Smooth muscle cell (in vitro differentiated cells): ENCODE data around the gene SORCS2. TPM values are rescaled to one million over a fixed set of nuclear protein-coding genes. Genes with fewer than 3 reads are reported as not detected.
A peak's percentile ranks its signal among the peaks of the same experiment; 100 is the strongest.

Source experiments
- DNase-seq: peaks from one replicate; lab custom pipeline; 2025; ENCODE audit not compliant: unreplicated experiment; lab: John Stamatoyannopoulos, UW
- H2AFZ ChIP-seq: fragments of 200-600 bp; sonication (generic); 2 replicates; pipeline ENCODE4 v1.6.0; 2016; ENCODE audit warnings: antibody characterized with exemption, low read depth, mild to moderate bottlenecking
- H3F3A ChIP-seq: fragments of 200-600 bp; sonication (generic); 2 replicates; pipeline ENCODE4 v1.6.0; 2017; ENCODE audit warnings: antibody characterized with exemption, low read depth
- H3K27ac ChIP-seq: fragments of 200-600 bp; sonication (generic); 2 replicates; pipeline ENCODE4 v1.5.1; 2016; ENCODE audit warnings: low read depth, mild to moderate bottlenecking
- H3K27me3 ChIP-seq: fragments of 200-600 bp; sonication (generic); 2 replicates; pipeline ENCODE4 v1.6.1; 2016; ENCODE audit warnings: low read depth, mild to moderate bottlenecking
- H3K36me3 ChIP-seq: fragments of 200-600 bp; sonication (generic); 2 replicates; pipeline ENCODE4 v1.5.1; 2016; ENCODE audit warnings: low read depth
- H3K4me1 ChIP-seq: fragments of 200-600 bp; sonication (generic); 2 replicates; pipeline ENCODE4 v1.5.1; 2016; ENCODE audit warnings: low read depth
- H3K4me2 ChIP-seq: fragments of 200-600 bp; sonication (generic); 2 replicates; pipeline ENCODE4 v1.6.0; 2016; ENCODE audit warnings: mild to moderate bottlenecking
- H3K4me3 ChIP-seq: fragments of 200-600 bp; sonication (generic); 2 replicates; pipeline ENCODE4 v1.5.1; 2016; ENCODE audit warnings: mild to moderate bottlenecking
- H3K79me2 ChIP-seq: fragments of 200-600 bp; sonication (generic); 2 replicates; pipeline ENCODE4 v1.6.0; 2016; ENCODE audit warnings: low read depth, mild to moderate bottlenecking
- H3K9ac ChIP-seq: fragments of 200-600 bp; sonication (generic); 2 replicates; pipeline ENCODE4 v1.6.0; 2016; ENCODE audit warnings: low read depth
- H3K9me3 ChIP-seq: fragments of 200-600 bp; sonication (generic); replicated peaks from 2 replicates; pipeline ENCODE4 v1.5.1; 2016; ENCODE audit warnings: low read depth
- H4K20me1 ChIP-seq: fragments of 200-600 bp; sonication (generic); 2 replicates; pipeline ENCODE4 v1.6.0; 2016; ENCODE audit warnings: low read depth
- CTCF ChIP-seq: fragments of 200-600 bp; sonication (generic); IDR thresholded peaks from 2 replicates; pipeline ENCODE4 v1.5.1; 2017; ENCODE audit warnings: borderline replicate concordance, mild to moderate bottlenecking, antibody characterized with exemption; ENCODE audit not compliant: insufficient read depth, poor library complexity, severe bottlenecking
- WGBS: methylation state at CpG from one replicate; pipeline ENCODE4 v1.1.7; 2016; ENCODE audit warnings: low lambda C conversion rate; 5-methylcytosine and 5-hydroxymethylcytosine counted together
- polyA plus RNA-seq: library from polyadenylated mRNA; unstranded; fragments of >200 nt; fragmentation: Nextera tagmentation; extraction: Ambion mirVana; gene quantifications from 2 replicates; pipeline ENCODE4 v1.2.1, GENCODE V29; 2016
- total RNA-seq: library from RNA; depleted of rRNA; stranded (reverse); fragments of >200 nt; gene quantifications from 2 replicates; pipeline ENCODE4 v1.2.3, GENCODE V29; 2014

The SORCS2 gene
- total and polyA plus RNA-seq, 2 experiments from 2014 or later, result 5.2 to 9.3 TPM

- no peak for DNase-seq
- no peaks in the 10 kb centered on the region for H3K79me2 ChIP-seq
- H3F3A ChIP-seq, result no peaks in the 10 kb centered on the region
- H3K36me3 ChIP-seq, result no peaks in the 10 kb centered on the region
- H3K4me3 ChIP-seq, result no peak overlapping the region
- H3K9me3 ChIP-seq, result no peaks in the 10 kb centered on the region
- H4K20me1 ChIP-seq, result no peaks in the 10 kb centered on the region
- no peak overlapping the region for H3K27ac ChIP-seq
- no peak overlapping the region for H3K9ac ChIP-seq
- H2AFZ ChIP-seq, result no peak overlapping the region
- peaks cover 5% of the 10 kb centered on the region for H3K27me3 ChIP-seq
- no peak for TF ChIP-seq CTCF
- H3K4me1 ChIP-seq, result no peaks in the 10 kb centered on the region
- 96% methylated on average over 15 of the region's 15 CpGs for WGBS
- peak overlapping the region; percentile 35 for H3K4me2 ChIP-seq
Observed at GRCh38 chr4:7328162-7328912, 136.0 kb downstream of the SORCS2 start.

DNA sequence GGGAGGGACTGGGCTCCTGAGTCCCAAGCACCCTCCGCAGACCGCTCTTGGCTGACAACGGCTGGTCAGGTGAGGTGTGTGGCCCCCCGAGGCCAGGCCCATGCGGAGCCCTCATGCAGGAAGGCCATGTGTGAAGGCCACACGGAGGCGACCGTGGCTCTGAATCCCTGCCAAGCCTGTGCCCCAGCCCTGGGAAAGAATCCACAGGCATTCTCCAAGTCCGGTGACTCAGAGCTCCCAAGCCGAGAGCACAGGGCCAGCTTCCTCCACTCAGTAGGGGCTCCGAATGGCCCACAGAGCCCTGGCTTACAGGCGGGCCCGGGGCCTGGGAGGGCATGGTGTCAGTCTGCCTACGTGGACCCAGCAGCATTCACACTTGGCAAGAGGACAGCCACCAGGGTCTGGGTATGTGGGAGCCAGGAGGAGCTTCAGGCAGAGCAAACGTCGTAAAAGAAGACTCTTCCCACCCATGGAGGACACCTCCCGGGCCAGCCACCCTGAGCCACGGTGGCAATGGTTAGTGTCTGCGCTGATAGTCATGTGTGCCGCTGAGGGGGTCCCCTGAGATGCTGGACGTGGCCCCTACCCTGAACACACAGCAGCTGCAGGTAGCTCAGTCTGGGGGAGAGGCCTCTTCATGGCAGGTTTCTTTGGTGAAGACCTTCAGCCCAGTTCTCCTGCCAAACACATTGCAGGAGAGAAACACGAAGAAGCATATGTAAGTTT, 136.7 kb downstream of the SORCS2 start:
- no peaks in the 10 kb centered on the region for H4K20me1 ChIP-seq
- 54% methylated on average over 22 of the region's 22 CpGs for WGBS
- H3F3A ChIP-seq, result no peaks in the 10 kb centered on the region
- H3K4me3 ChIP-seq, result no peak overlapping the region
- H3K4me2 ChIP-seq, result peak overlapping the region; percentile 35
- H3K9ac ChIP-seq, result no peak overlapping the region
- no peaks in the 10 kb centered on the region for H3K36me3 ChIP-seq
- no peaks in the 10 kb centered on the region for H3K79me2 ChIP-seq
- H3K27ac ChIP-seq, result no peak overlapping the region
- peaks cover 5% of the 10 kb centered on the region for H3K27me3 ChIP-seq
- no peak overlapping the region for H2AFZ ChIP-seq
- TF ChIP-seq CTCF, result peak; percentile 12
- no peaks in the 10 kb centered on the region for H3K4me1 ChIP-seq
- peak; percentile 23 for DNase-seq
- no peaks in the 10 kb centered on the region for H3K9me3 ChIP-seq

GRCh38 chr4:7330031-7330596, 137.8 kb downstream of the SORCS2 start:
- H4K20me1 ChIP-seq, result no peaks in the 10 kb centered on the region
- H3K9ac ChIP-seq, result no peak overlapping the region
- H3K4me3 ChIP-seq, result no peak overlapping the region
- H3K27me3 ChIP-seq, result peaks cover 5% of the 10 kb centered on the region
- H2AFZ ChIP-seq, result no peak overlapping the region
- no peak overlapping the region for H3K27ac ChIP-seq
- H3K36me3 ChIP-seq, result no peaks in the 10 kb centered on the region
- no peaks in the 10 kb centered on the region for H3K9me3 ChIP-seq
- DNase-seq, result no peak
- H3K4me1 ChIP-seq, result peaks cover 5% of the 10 kb centered on the region
- H3F3A ChIP-seq, result no peaks in the 10 kb centered on the region
- H3K4me2 ChIP-seq, result no peak overlapping the region
- WGBS, result 91% methylated on average over 17 of the region's 17 CpGs
- H3K79me2 ChIP-seq, result no peaks in the 10 kb centered on the region
- TF ChIP-seq CTCF, result no peak
